H1 (cell line): ENCODE measurements around the gene B3GALNT1. TPM values are rescaled to one million over a fixed set of nuclear protein-coding genes. Genes with fewer than 3 reads are reported as not detected.

Experiments
- CTCF ChIA-PET: fragments of 300-600 bp; sonication (Branson Sonifier 250); formaldehyde crosslinking; loops from one replicate; lab custom pipeline; 2021; ENCODE audit not compliant: partially characterized antibody; lab: Charles Lee
- POLR2A ChIA-PET: fragments of 300-600 bp; sonication (Branson Sonifier 250); formaldehyde crosslinking; loops from one replicate; lab custom pipeline; 2021; ENCODE audit warnings: inconsistent platforms; ENCODE audit not compliant: partially characterized antibody; lab: Charles Lee
- DNase-seq, 2 experiments: peaks; one replicate each; pipeline versions ENCODE4 v3.0.0 to v3.0.0-alpha.2; 2010 to 2022; ENCODE audit warnings: low spot score in 2 of 2, low read depth in 1 of 2, mixed read lengths in 1 of 2
- FAIRE-seq: peaks from 2 replicates; lab custom pipeline; 2011; peaks lifted over from hg19 to GRCh38; lab: Jason Lieb, UNC
- H2AFZ ChIP-seq: 2 replicates; pipeline ENCODE4 v1.8.1; 2012; ENCODE audit warnings: low read length, inconsistent platforms
- H2AK5ac ChIP-seq: 2 replicates; pipeline ENCODE4 v1.6.1; 2013; ENCODE audit warnings: low read depth, low read length
- H2BK120ac ChIP-seq: replicated peaks from 2 replicates; pipeline ENCODE3; 2013; ENCODE audit warnings: low read depth, low read length, inconsistent platforms
- H2BK12ac ChIP-seq: 2 replicates; pipeline ENCODE4 v1.6.1; 2013; ENCODE audit warnings: low read depth, low read length
- H2BK15ac ChIP-seq: 2 replicates; pipeline ENCODE4 v1.6.1; 2013; ENCODE audit warnings: low read length
- H2BK20ac ChIP-seq: 2 replicates; pipeline ENCODE4 v1.6.1; 2013; ENCODE audit warnings: low read length
- H2BK5ac ChIP-seq: 2 replicates; pipeline ENCODE4 v1.6.1; 2013; ENCODE audit warnings: low read depth, low read length
- H3K14ac ChIP-seq: 2 replicates; pipeline ENCODE4 v1.6.1; 2013; ENCODE audit warnings: inconsistent platforms; ENCODE audit not compliant: insufficient read length
- H3K18ac ChIP-seq: 2 replicates; pipeline ENCODE4 v1.6.1; 2013; ENCODE audit warnings: low read length; ENCODE audit errors: extremely low read depth
- H3K23ac ChIP-seq: 2 replicates; pipeline ENCODE4 v1.6.1; 2013; ENCODE audit warnings: inconsistent platforms; ENCODE audit not compliant: insufficient read length
- H3K23me2 ChIP-seq: 2 replicates; pipeline ENCODE4 v1.6.1; 2013; ENCODE audit warnings: low read depth, low read length
- H3K27ac ChIP-seq: 2 replicates; pipeline ENCODE4 v1.6.1; 2011; ENCODE audit warnings: low read depth, low read length, inconsistent platforms
- H3K27me3 ChIP-seq, 4 experiments: replicated peaks in 1 of 4; 1 replicate in 1 of 4; 2 replicates in 3 of 4; pipeline versions ENCODE4 v1.6.1 to v1.8.1; 2011 to 2013; ENCODE audit warnings: low read length in 3 of 4, mild to moderate bottlenecking in 3 of 4, inconsistent platforms in 2 of 4, mixed read lengths in 2 of 4, moderate library complexity in 1 of 4; ENCODE audit not compliant: control insufficient read depth in 3 of 4, insufficient read depth in 3 of 4; ENCODE audit errors: extremely low read depth in 1 of 4
- H3K36me3 ChIP-seq, 4 experiments: 2 replicates each; pipeline versions ENCODE4 v1.6.1 to v1.8.1; 2011 to 2013; ENCODE audit warnings: mild to moderate bottlenecking in 4 of 4, low read length in 3 of 4, moderate library complexity in 2 of 4, control low read depth in 1 of 4, inconsistent platforms in 1 of 4; ENCODE audit not compliant: insufficient read depth in 4 of 4, control insufficient read depth in 2 of 4
- H3K4ac ChIP-seq: replicated peaks from 2 replicates; pipeline ENCODE3; 2013; ENCODE audit warnings: low read length, low read depth, mixed read lengths, inconsistent platforms; ENCODE audit not compliant: insufficient read length
- H3K4me1 ChIP-seq, 4 experiments: replicated peaks in 1 of 4; 1 replicate in 1 of 4; 2 replicates in 3 of 4; pipeline versions ENCODE4 v1.6.1 to v1.8.1; 2011 to 2013; ENCODE audit warnings: low read length in 3 of 4, inconsistent platforms in 2 of 4, mixed read lengths in 1 of 4; ENCODE audit not compliant: insufficient read depth in 4 of 4, control insufficient read depth in 3 of 4
- H3K4me2 ChIP-seq, 2 experiments: 2 replicates each; pipeline versions ENCODE4 v1.6.1 to v1.8.1; 2011 to 2013; ENCODE audit warnings: low read depth in 2 of 2, low read length in 2 of 2, control low read depth in 1 of 2, inconsistent platforms in 1 of 2, mild to moderate bottlenecking in 1 of 2; ENCODE audit not compliant: insufficient read depth in 1 of 2
- H3K4me3 ChIP-seq, 4 experiments: fragments of 200-600, 300-600 bp in 1 of 4; sonication (generic), shearing (Covaris generic), sonication (Bioruptor Twin) in 1 of 4; 2 replicates each; pipeline versions ENCODE4 v1.5.1 to v1.8.1; 2011 to 2016; ENCODE audit warnings: low read length in 4 of 4, low read depth in 3 of 4, control low read depth in 2 of 4, inconsistent platforms in 2 of 4, mild to moderate bottlenecking in 2 of 4, mixed read lengths in 1 of 4, moderate library complexity in 1 of 4; ENCODE audit not compliant: insufficient read depth in 2 of 4; ENCODE audit errors: extremely low read depth in 1 of 4
- H3K56ac ChIP-seq: replicated peaks from 2 replicates; pipeline ENCODE3; 2013; ENCODE audit warnings: low read depth, mild to moderate bottlenecking, mixed read lengths, low read length, inconsistent platforms; ENCODE audit not compliant: insufficient read length
- H3K79me1 ChIP-seq: 2 replicates; pipeline ENCODE4 v1.6.1; 2013; ENCODE audit warnings: low read depth, low read length, control low read depth
- H3K79me2 ChIP-seq, 2 experiments: 2 replicates each; pipeline versions ENCODE4 v1.6.1 to v1.8.1; 2012 to 2013; ENCODE audit warnings: low read length in 2 of 2, mild to moderate bottlenecking in 2 of 2, inconsistent platforms in 1 of 2; ENCODE audit not compliant: insufficient read depth in 2 of 2, control insufficient read depth in 1 of 2
- H3K9ac ChIP-seq, 4 experiments: replicated peaks in 1 of 4; 1 replicate in 1 of 4; 2 replicates in 3 of 4; pipeline versions ENCODE4 v1.6.1 to v1.8.1; 2011 to 2013; ENCODE audit warnings: low read depth in 3 of 4, low read length in 3 of 4, control low read depth in 2 of 4, mild to moderate bottlenecking in 2 of 4, moderate library complexity in 2 of 4, inconsistent platforms in 1 of 4; ENCODE audit errors: extremely low read depth in 1 of 4
- H3K9me3 ChIP-seq, 2 experiments: 2 replicates each; pipeline versions ENCODE4 v1.6.1 to v1.8.1; 2012 to 2013; ENCODE audit warnings: mild to moderate bottlenecking in 2 of 2, moderate library complexity in 2 of 2, control low read depth in 1 of 2, inconsistent platforms in 1 of 2, low read depth in 1 of 2, low read length in 1 of 2, mixed read lengths in 1 of 2; ENCODE audit not compliant: insufficient read depth in 2 of 2
- H4K20me1 ChIP-seq, 2 experiments: replicated peaks in 1 of 2; 2 replicates each; pipeline versions ENCODE3 to v1.8.1; 2011 to 2013; ENCODE audit warnings: inconsistent platforms in 2 of 2, low read length in 2 of 2, mild to moderate bottlenecking in 1 of 2; ENCODE audit not compliant: insufficient read depth in 2 of 2, control insufficient read depth in 1 of 2
- H4K5ac ChIP-seq: 2 replicates; pipeline ENCODE4 v1.6.1; 2013; ENCODE audit warnings: low read length, low read depth, mixed read lengths, inconsistent platforms; ENCODE audit not compliant: insufficient read length
- H4K8ac ChIP-seq: 2 replicates; pipeline ENCODE4 v1.8.0; 2013; ENCODE audit warnings: mild to moderate bottlenecking, moderate library complexity, low read length, inconsistent platforms; ENCODE audit not compliant: insufficient read depth; ENCODE audit errors: extremely low read depth
- H4K91ac ChIP-seq: replicated peaks from 2 replicates; pipeline ENCODE3; 2013; ENCODE audit warnings: low read length, mixed read lengths, inconsistent platforms; ENCODE audit not compliant: insufficient read length
- KDM4A ChIP-seq: IDR thresholded peaks from one replicate; pipeline ENCODE4 v1.7.1; 2012; ENCODE audit warnings: low read depth, mild to moderate bottlenecking, moderate library complexity, low read length, inconsistent platforms; ENCODE audit not compliant: severe bottlenecking
- WGBS, 2 experiments: shearing (Covaris generic) in 1 of 2; methylation state at CpG; one replicate each; pipeline versions ENCODE4 v1.1.6 to v1.1.7; 2013 to 2015; ENCODE audit warnings: low lambda C conversion rate in 2 of 2, mixed read lengths in 2 of 2, inconsistent platforms in 1 of 2, low coverage in 1 of 2, missing lambda C conversion rate in 1 of 2; ENCODE audit not compliant: insufficient replicate concordance in 2 of 2, insufficient coverage in 1 of 2, insufficient read length in 1 of 2; ENCODE audit errors: extremely low coverage in 1 of 2, missing lambda C conversion rate in 1 of 2; 5-methylcytosine and 5-hydroxymethylcytosine counted together
- polyA plus RNA-seq, 7 experiments: library from polyadenylated mRNA; depleted of rRNA in 3 of 7; stranded (reverse) in 5 of 7; unstranded in 2 of 7; fragments of >200 nt in 5 of 7; fragments of 200-250 nt in 2 of 7; gene quantifications; 1 replicate in 5 of 7; 2 replicates in 1 of 7; 4 replicates in 1 of 7; pipeline versions ENCODE4 v1.2.1 to v1.2.3, GENCODE V29; 2011 to 2013; ENCODE audit warnings: missing spikeins in 2 of 7, mixed read lengths in 2 of 7
- total RNA-seq: library from RNA; stranded (reverse); fragmentation: NEBNext Ultra II Directional; extraction: Animal tissue kit (Norgen Biotek cat#: 25700); gene quantifications from 2 replicates; pipeline ENCODE4 v1.2.1, GENCODE V29; 2021

The B3GALNT1 gene
- total and polyA plus RNA-seq, 2 of the 8 experiments (the other 6 are each of a cell fraction or from before 2014, with no cell fraction given): 5.0 to 8.1 TPM

GRCh38 chr3:161108840-161109239, 3.7 kb upstream of the B3GALNT1 start:
- no peak overlapping the region for H3K14ac ChIP-seq
- H3K9me3 ChIP-seq: no peaks in the 10 kb centered on the region
- no peak overlapping the region for H4K8ac ChIP-seq
- no peaks in the 10 kb centered on the region for H3K4me1 ChIP-seq
- no peak for FAIRE-seq
- no peaks in the 10 kb centered on the region for H3K79me1 ChIP-seq
- no peak overlapping the region for H3K9ac ChIP-seq
- no peak overlapping the region for H3K23ac ChIP-seq
- H4K91ac ChIP-seq: no peak overlapping the region
- no peak overlapping the region for H3K4me2 ChIP-seq
- no peaks in the 10 kb centered on the region for H4K20me1 ChIP-seq
- H3K4ac ChIP-seq: no peak overlapping the region
- no peak overlapping the region for H2BK15ac ChIP-seq
- H2BK5ac ChIP-seq: no peak overlapping the region
- no peak for TF ChIP-seq KDM4A
- no peak overlapping the region for H4K5ac ChIP-seq
- ChIA-PET CTCF (interaction anchor here (0.6 to 5.9 kb wide), 2 partner anchors 12 to 34 kb away, joined by 3 to 48 read pairs; no protein-coding TSS in a partner anchor), POLR2A (no interaction called here)
- H3K36me3 ChIP-seq: no peaks in the 10 kb centered on the region
- no peak overlapping the region for H2AK5ac ChIP-seq
- H2BK12ac ChIP-seq: no peak overlapping the region
- H3K27ac ChIP-seq: no peak overlapping the region
- no peak overlapping the region for H3K56ac ChIP-seq
- no peak overlapping the region for H3K18ac ChIP-seq
- H3K23me2 ChIP-seq: peaks cover 5% of the 10 kb centered on the region; the same call in 1 of the 2 replicates
- no peak overlapping the region for H2BK120ac ChIP-seq
- H2AFZ ChIP-seq: no peak overlapping the region
- no peak overlapping the region for H2BK20ac ChIP-seq
- H3K4me3 ChIP-seq: no peak overlapping the region
- WGBS, 2 experiments: 91% methylated on average over 1 of the region's 1 CpG; no CpG with 5 or more reads in 1 of the 2 experiments
- no peaks in the 10 kb centered on the region for H3K79me2 ChIP-seq
- H3K27me3 ChIP-seq: peaks cover 3 to 23% (median 12%) of the 10 kb centered on the region in 4 experiments
- no peak for DNase-seq
